Testis (tissue), 2 donors: ENCODE data around the gene NADK.

Source experiments
- POLR2A ChIP-seq: fragments of 450-650 bp; IDR thresholded peaks from one replicate; pipeline ENCODE4 v1.6.1; 2017; ENCODE audit warnings: antibody characterized with exemption, mild to moderate bottlenecking, moderate library complexity
- TF ChIP-seq, protein P1 (sequence below), 3 experiments: fragments of 450-650 bp in 2 of 3; fragments of 200-600 bp in 1 of 3; sonication (generic) in 1 of 3; IDR thresholded peaks; one replicate each; pipeline ENCODE4 v1.5.1; 2016 to 2019; ENCODE audit warnings: antibody characterized with exemption in 3 of 3, mild to moderate bottlenecking in 2 of 3, moderate library complexity in 1 of 3

DNA sequence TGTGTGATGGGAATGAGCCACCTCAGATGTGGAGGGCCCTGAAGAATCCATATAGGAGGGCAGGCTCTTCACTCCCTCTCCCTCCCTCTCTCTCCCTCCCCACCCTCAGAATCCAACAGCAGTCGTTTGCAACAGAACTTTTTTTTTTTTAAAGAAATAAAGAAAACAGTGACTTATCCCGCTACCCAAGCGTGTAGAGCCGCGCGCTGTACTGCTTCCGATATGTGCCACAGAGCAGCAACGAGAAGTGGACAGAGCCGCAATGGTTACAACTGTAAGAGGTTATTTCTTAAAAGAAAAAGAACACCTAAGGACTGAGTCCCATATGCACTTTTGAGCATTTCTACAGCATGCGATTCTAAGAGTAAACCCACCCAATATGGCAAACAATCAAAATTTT is 7.4 kb upstream of the NADK start:
- TF ChIP-seq, protein P1, sequence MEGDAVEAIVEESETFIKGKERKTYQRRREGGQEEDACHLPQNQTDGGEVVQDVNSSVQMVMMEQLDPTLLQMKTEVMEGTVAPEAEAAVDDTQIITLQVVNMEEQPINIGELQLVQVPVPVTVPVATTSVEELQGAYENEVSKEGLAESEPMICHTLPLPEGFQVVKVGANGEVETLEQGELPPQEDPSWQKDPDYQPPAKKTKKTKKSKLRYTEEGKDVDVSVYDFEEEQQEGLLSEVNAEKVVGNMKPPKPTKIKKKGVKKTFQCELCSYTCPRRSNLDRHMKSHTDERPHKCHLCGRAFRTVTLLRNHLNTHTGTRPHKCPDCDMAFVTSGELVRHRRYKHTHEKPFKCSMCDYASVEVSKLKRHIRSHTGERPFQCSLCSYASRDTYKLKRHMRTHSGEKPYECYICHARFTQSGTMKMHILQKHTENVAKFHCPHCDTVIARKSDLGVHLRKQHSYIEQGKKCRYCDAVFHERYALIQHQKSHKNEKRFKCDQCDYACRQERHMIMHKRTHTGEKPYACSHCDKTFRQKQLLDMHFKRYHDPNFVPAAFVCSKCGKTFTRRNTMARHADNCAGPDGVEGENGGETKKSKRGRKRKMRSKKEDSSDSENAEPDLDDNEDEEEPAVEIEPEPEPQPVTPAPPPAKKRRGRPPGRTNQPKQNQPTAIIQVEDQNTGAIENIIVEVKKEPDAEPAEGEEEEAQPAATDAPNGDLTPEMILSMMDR (IDR thresholded peaks at IDR 0.05): no peak
- TF ChIP-seq POLR2A: no peak
